Esophagus squamous epithelium (tissue), 5 donors: Measurements from ENCODE around the gene LRP1B. TPM values are rescaled to one million over a fixed set of nuclear protein-coding genes. Genes with fewer than 3 reads are reported as not detected.

Experiments
- DNase-seq: peaks from one replicate; lab custom pipeline; 2025; lab: John Stamatoyannopoulos, UW
- H3K27ac ChIP-seq, 4 donors: fragments of 200-600 bp; sonication (generic); one replicate each; pipeline ENCODE4 v1.5.1; 2016 to 2019; ENCODE audit warnings: mild to moderate bottlenecking in 1 of 4
- H3K27me3 ChIP-seq, 4 donors: fragments of 200-600 bp; sonication (generic); 1 replicate in 3 of 4; 2 replicates in 1 of 4; pipeline versions ENCODE4 v1.5.1 to v1.6.0; 2017 to 2021; ENCODE audit warnings: antibody characterized with exemption in 1 of 4
- H3K36me3 ChIP-seq, 3 donors: fragments of 200-600 bp; sonication (generic); one replicate each; pipeline ENCODE4 v1.5.1; 2016 to 2019
- H3K4me1 ChIP-seq, 3 donors: fragments of 200-600 bp; sonication (generic); one replicate each; pipeline ENCODE4 v1.5.1; 2017 to 2019
- H3K4me3 ChIP-seq, 4 donors: fragments of 200-600 bp; sonication (generic); 1 replicate in 3 of 4; 2 replicates in 1 of 4; pipeline ENCODE4 v1.5.1; 2016 to 2019; ENCODE audit warnings: mild to moderate bottlenecking in 2 of 4, moderate library complexity in 1 of 4
- H3K9me3 ChIP-seq, 3 donors: fragments of 200-600 bp; sonication (generic); one replicate each; pipeline ENCODE4 v1.5.1; 2016 to 2019
- CTCF ChIP-seq, 6 experiments: fragments of 450-650 bp in 4 of 6; fragments of 200-600 bp in 2 of 6; sonication (generic) in 2 of 6; IDR thresholded peaks; one replicate each; pipeline ENCODE4 v1.5.1; 2016 to 2019; ENCODE audit warnings: antibody characterized with exemption in 6 of 6, mild to moderate bottlenecking in 4 of 6, moderate library complexity in 4 of 6
- POLR2A ChIP-seq, 4 donors: fragments of 450-650 bp; IDR thresholded peaks; one replicate each; pipeline ENCODE4 v1.6.1; 2017; ENCODE audit warnings: antibody characterized with exemption in 4 of 4, mild to moderate bottlenecking in 4 of 4, moderate library complexity in 3 of 4
- WGBS, 2 donors: methylation state at CpG; one replicate each; pipeline ENCODE4 v1.1.5; 2018; 5-methylcytosine and 5-hydroxymethylcytosine counted together
- intact Hi-C: fragments of 100-400 bp; cut with DNase I; formaldehyde crosslinking; loops from one replicate; pipeline ENCODE4 v1.15.0; 2022
- total RNA-seq, 4 donors: library from RNA; depleted of rRNA; stranded (reverse); fragments of >200 nt; gene quantifications; one replicate each; pipeline ENCODE4 v1.1.0, GENCODE V29; 2016
- donor health status: DM: yes; HTN: yes; CAD: no.

LRP1B gene
- total RNA-seq, 4 donors from 2014 or later = 0.04 to 1.1 (median 0.23) TPM

- Histone ChIP-seq H3K4me1 (no peaks in the 10 kb centered on the region), H3K36me3 (no peaks in the 10 kb centered on the region), H3K27me3 (no peaks in the 10 kb centered on the region), H3K4me3 (no peak overlapping the region), H3K27ac (no peak overlapping the region), H3K9me3 (no peaks in the 10 kb centered on the region)
- DNase-seq = no peak
- no peak for TF ChIP-seq CTCF (IDR thresholded peaks at IDR 0.05)
- no peak for TF ChIP-seq POLR2A (IDR thresholded peaks at IDR 0.05)
- 61 to 73% methylated on average over 2 of the region's 2 CpGs for WGBS, 2 donors
- intact Hi-C loops = no loop called here
These were observed 432.3 kb downstream of the LRP1B start for GRCh38 chr2:141698500-141698899.

- Histone ChIP-seq H3K27me3 (no peaks in the 10 kb centered on the region), H3K4me1 (no peaks in the 10 kb centered on the region), H3K36me3 (no peaks in the 10 kb centered on the region), H3K9me3 (no peaks in the 10 kb centered on the region), H3K4me3 (no peak overlapping the region), H3K27ac (no peak overlapping the region)
- no peak for DNase-seq
- 75 to 82% methylated on average over 3 of the region's 3 CpGs for WGBS, 2 donors
- TF ChIP-seq CTCF (IDR thresholded peaks at IDR 0.05) (no peak), POLR2A (IDR thresholded peaks at IDR 0.05) (no peak)
- intact Hi-C loops = no loop called here
These were observed 433.8 kb downstream of the LRP1B start for GRCh38 chr2:141697035-141697434.

- intact Hi-C loops = no loop called here
- DNase-seq = no peak
- Histone ChIP-seq H3K4me1 (no peaks in the 10 kb centered on the region), H3K27me3 (no peaks in the 10 kb centered on the region), H3K36me3 (no peaks in the 10 kb centered on the region), H3K4me3 (no peak overlapping the region), H3K9me3 (no peaks in the 10 kb centered on the region), H3K27ac (no peak overlapping the region)
- WGBS, 2 donors = 85 to 86% methylated on average over 2 of the region's 2 CpGs
- TF ChIP-seq POLR2A (IDR thresholded peaks at IDR 0.05) (no peak), CTCF (IDR thresholded peaks at IDR 0.05) (no peak)
These were observed 436.6 kb downstream of the LRP1B start for GRCh38 chr2:141694180-141694579.

GRCh38 chr2:141692829-141693228 lies 438.0 kb downstream of the LRP1B start:
- TF ChIP-seq CTCF (IDR thresholded peaks at IDR 0.05) (no peak), POLR2A (IDR thresholded peaks at IDR 0.05) (no peak)
- H3K27me3 ChIP-seq = no peaks in the 10 kb centered on the region
- intact Hi-C loops = no loop called here
- no peaks in the 10 kb centered on the region for H3K9me3 ChIP-seq
- no peak for DNase-seq
- H3K4me1 ChIP-seq = no peaks in the 10 kb centered on the region
- no peak overlapping the region for H3K27ac ChIP-seq
- WGBS, 2 donors = 85 to 97% methylated on average over 2 of the region's 2 CpGs
- no peak overlapping the region for H3K4me3 ChIP-seq
- H3K36me3 ChIP-seq = no peaks in the 10 kb centered on the region

- Histone ChIP-seq H3K9me3 (no peaks in the 10 kb centered on the region), H3K4me1 (no peaks in the 10 kb centered on the region), H3K4me3 (no peak overlapping the region), H3K36me3 (no peaks in the 10 kb centered on the region), H3K27ac (no peak overlapping the region), H3K27me3 (no peaks in the 10 kb centered on the region)
- 64 to 70% methylated on average over 2 of the region's 2 CpGs for WGBS, 2 donors
- TF ChIP-seq POLR2A (IDR thresholded peaks at IDR 0.05) (no peak), CTCF (IDR thresholded peaks at IDR 0.05) (no peak)
- intact Hi-C loops = no loop called here
- DNase-seq = no peak
These were observed 454.7 kb downstream of the LRP1B start for GRCh38 chr2:141676139-141676538.
